GM18519 (cell line): ENCODE data around the gene ZBED4.
"Not testable (repeated sequence)": the region's sequence is repeated elsewhere in the genome, so short reads cannot be mapped to it uniquely, and the experiment has no call there.

Experiments used
- ATAC-seq: cut with Tn5 transposase; IDR thresholded peaks from one replicate; pipeline ENCODE4 v1.9.1; 2021; ENCODE audit warnings: mild to moderate bottlenecking, moderate library complexity; ENCODE audit not compliant: unreplicated experiment, low FRiP score

ZBED4 gene

DNA sequence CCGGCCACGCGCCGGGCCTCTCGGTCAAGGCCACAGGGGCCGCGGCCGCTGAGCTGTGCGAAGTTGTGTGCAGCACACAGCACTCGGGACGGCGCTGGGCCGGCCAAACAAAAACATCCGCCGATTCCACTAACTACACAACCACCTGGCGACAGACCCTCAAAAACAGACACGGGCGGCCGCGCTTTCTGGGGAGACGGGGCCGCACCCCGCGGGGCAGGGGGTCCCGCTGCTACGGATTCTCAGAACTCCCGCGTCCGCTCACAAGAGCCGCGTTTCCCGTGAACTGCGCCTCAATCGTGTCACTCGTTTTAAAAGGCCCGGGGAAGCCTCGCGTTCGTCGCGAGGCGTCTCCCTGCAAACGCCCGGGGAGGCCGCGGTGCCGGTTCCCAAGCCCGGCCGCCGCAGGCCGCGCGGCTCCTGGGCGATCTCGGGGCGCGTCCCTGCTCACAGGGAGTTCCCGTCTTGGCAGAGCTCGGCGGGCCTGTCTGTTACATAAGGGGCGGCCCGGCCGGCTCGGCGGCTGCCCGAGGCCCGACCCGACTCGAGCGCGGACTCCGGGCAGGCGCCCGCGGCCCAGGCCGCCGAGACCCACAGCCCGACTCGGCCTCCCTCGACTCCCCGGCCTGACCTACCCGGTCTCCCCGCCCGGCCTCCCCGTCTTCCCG lies 26.9 kb upstream of the ZBED4 start:
- ATAC-seq: no peak

DNA sequence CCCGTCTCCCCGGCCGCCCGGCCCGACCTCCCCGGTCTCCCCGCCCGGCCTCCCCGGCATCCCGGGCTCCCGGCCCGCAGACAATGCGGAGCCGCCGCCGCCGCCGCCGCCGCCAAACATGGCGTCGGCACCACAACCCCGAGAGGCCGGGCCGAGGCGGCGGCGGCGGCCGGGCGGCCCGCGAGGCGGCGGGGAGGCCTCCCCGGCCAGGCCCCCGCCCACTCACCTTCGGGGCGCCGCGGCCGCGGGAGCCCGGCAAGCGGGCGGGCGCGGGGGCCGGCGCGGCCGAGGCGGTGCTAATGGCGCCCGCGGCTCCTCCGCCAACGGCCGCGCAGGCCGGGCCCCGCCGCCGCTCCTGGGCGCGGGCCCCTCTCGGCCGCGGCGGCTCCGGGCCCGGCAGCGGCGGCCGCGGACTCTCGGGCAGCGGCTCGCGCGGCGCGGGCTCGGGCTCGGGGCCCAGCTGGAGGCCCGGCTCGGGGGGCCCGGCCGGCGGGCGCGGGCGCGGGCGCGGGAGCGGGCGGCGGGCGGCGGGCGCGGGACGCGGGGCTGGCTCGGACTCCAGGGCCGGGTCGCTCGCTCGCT lies 26.3 kb upstream of the ZBED4 start:
- ATAC-seq: no peak

DNA sequence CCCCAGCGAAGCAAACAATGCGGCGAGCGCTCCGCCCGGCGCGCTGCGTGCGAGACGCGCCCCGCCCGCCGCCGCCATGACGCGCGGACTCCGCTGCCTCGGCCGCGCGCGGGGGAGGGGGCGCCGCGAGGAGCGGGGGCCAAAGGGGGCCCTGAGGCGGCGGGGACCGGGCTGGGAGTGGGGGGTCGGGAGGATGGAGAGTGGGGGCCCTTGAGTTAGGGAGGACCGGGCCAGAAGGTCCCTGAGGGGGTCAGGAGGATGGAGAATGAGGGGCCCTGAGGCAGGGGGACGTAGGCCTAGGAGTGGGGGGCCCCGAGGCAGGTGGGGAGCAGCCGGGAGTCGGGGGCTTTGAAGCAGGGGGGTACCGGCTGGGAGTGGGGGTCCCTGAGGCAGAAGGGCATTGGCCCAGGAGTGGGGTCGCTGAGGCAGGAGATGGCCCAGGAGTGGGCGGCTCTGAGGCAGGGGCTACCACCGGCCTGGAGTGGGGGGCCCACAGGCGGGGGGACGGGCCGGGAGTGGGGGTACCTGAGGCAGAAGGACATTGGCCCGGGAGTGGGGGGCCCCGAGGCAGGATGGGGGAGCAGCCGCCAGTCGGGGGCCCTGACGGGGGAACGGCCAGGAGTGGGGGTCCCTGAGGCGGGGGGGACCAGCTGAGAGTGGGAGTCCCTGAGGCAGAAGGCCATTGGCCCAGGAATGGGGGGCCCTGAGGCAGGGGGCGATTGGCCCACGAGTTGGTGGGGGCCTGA lies 25.6 kb upstream of the ZBED4 start, which contains the start of gene BRD1:
Gene BRD1, minus strand, starts transcription at position 21 of the 746 bp plus-strand sequence. CDS start 3,556 bp downstream, outside the sequence.
- ATAC-seq: no peak

GRCh38 chr22:49828599-49828965 lies 25.1 kb upstream of the ZBED4 start:
- no peak for ATAC-seq

DNA sequence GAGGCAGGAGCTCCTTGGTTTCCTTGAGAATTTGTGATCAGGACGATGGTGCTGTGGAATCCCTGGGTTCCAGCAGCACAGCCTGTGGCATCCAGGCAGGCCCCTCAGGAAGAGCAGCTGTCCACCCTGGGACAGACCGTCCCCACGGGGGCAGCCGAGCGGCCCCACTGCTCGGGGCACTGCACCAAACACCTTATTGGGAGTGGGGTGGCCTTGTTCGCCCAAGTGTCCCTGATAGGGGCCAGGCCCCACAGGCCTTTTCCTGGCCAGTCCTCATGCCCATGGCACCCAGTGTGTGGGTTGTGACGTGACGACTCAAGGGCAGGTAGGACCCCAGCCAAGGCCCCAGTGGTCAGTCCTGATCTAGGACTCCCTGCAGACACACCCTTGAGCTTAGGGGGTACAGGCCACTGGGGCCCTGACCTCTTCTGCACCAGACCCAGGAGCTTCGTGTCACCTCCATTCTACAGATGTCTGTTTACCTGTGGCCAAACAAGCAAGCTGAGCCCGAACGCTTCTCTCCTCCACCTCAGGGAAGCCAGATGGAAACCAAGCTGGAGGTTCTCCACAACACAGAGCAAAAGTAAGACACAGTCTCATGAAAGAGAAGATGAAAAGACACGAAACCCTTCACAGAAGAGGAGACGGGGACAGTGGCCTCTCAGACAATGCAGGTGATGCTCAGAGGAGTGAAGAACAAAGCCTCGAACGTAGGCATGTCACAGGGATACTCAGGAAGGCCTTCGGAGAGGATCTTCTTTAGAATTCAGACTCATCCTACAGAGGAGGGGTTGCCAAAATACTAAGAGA lies 24.4 kb upstream of the ZBED4 start:
- no peak for ATAC-seq

DNA sequence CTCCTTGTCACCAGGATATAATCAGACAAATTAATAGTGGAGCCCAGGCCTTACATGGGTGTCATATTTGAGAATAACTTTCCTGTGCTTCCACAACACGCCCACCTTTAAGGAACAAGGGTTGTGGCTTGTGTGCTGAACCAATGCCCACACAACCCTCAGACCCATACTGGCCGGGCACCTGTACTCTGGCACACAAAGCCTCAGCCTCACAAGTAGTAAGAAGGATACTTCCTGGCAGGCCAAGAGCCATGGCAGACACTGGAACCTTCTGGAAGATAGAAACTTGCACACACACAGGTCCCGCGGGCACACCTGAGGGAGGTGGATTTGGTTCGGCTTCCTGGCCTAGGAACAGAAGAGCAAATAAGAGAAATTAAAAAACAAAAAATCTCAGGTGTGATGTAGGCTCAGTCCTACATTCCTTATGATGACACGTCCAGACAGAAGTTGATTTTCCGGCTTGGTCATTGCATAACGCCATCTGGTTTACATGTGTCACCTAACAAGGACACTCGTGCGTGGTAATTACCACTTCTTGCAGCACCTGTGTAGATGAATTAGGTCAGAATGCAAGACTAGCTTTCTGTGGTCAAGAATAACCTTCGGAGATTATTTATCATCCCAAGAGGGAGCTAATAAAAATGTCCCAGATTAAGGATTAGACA lies 20.2 kb upstream of the ZBED4 start:
- no peak for ATAC-seq

DNA sequence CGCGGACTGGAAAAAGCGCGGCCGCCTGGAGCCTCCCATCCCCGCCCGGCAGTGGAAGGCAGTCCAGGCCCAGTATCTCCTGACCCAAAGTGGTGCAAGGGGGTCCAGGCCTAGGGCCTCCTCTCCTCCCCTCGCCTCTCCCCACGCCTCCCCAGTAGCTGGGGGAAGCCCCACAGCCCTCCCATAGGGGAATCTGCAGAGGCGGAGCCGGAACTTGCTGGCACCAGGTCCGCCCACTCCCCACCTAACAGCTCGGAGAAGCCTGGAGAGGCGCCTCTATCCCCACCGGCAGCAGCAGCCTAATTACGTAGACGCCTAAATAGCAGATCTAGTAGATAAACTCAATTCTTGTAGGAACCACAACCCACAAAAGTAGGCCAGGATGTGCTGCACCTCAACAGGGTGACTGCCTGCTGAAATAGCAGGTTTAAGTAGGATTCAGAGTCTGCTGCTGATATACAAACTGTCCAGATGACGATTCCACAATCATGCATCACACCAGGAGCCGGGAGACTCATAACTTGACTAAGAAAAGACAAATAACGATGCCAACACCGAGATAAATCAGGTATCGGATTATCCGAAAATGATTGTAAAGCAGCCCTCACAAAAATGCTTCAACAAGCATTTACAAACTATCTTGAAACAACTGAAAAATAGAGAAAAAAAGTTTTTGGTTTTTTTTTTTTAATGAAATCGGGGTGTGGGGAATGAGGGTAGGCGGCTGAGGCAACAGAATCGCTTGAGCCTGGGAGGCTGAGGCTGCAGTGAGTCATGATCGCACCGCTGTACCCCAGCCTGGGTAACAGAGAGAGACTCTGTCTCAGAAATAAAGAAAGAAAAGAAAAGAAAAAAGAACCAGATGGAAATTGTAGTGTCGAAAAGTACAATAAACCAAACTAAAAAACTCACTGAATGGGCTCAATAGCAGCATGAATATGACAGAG lies 14.6 kb upstream of the ZBED4 start:
- ATAC-seq: no peak

DNA sequence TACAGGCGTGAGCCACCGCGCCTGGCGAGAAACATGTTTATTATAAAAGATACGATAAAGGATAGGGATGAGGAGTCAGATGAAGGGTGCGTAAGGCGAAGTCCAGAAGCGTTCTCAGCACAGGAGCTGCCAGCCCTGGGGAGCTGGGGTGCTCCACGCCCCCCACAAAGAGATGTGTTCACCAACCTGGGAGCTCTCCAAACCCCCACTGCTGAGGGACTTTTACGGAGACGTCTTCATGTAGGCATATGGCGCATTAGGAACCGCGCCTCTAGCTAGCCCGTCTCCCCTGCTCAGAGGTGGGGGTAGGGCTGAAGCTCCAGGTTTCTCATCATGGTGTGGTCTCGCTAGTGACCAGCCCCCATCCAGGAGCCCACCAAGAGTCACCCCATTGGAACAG lies 8.4 kb upstream of the ZBED4 start:
- ATAC-seq: no peak

DNA sequence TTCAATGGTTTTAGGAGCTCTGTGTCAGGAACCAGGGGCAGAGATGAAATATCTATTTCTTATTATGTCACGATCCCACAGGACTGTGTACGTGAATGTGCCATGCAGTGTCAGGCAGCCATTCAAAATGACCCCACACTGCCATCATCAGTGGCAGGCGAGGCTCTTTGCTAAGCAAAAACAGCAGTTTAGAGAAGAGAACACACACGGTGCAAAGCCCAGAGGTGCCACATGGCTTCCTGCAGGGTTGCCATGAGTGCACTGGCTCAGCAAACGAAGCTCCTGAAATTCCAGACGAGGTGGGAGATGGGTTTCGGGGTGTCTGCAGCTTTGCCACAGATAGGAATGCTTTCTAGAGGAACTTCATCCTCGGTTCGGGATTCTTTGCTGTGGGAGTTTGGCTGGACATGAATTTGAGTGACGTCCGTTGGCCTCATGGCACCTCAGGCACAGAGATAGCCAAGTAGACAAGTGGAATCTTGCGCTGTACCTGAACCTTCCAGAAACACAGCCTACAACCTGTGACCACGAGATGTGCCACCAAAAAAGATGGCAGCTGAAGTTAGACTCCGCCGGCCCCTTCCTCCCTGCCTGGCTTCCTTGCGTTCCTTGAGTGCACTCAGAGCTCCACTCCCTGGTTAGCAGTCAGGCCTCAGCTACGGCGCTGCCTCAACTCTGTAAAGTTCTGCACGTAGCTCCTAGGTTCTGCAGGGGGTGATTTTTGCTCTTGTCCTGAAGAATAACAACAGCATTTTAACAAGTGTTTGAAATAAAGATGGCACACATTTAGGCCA lies 7.8 kb upstream of the ZBED4 start:
- no peak for ATAC-seq

DNA sequence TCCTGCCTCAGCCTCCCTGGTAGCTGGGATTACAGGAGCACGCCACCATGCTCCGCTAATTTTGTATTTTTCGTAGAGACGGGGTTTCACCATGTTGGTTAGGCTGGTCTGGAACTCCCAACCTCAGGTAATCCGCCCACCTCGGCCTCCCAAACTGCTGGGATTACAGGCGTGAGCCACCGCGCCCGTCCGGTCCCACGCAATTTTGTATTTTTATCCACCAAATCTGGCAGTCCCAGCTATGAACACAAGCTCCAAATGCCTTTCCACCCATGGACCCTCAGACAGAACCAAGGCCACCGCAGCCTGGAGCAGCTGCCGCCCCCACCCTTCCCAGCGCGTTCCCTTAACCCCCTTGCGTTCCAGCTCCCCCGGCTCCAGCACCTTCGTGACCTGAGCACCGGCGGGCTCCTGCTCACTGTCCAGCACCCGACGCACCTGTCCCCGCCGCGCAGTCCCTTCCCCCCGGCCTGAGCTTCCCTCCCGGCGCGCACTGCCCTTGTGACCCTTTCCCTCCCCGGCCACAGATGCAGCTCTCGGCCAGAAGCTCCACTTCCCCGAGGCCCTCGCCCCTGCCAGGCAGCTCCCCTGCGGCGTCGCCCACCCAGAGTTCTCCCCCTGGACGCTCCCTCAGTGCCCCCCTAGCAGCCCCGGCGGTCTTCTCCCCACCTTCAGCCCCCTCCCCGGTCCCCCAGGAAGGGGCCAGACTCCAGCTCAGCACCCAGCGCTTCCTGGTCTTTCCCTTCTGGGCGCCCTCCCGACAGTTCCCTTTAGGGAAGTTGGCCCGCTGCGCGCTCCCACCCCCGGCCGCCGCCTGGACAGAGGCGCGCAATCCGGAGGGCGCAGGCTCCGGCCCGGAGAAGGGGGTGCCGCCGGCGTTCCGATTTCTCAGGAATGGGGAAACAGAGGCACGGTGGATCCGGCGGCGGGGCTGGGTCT lies 5.6 kb upstream of the ZBED4 start:
- no peak for ATAC-seq

DNA sequence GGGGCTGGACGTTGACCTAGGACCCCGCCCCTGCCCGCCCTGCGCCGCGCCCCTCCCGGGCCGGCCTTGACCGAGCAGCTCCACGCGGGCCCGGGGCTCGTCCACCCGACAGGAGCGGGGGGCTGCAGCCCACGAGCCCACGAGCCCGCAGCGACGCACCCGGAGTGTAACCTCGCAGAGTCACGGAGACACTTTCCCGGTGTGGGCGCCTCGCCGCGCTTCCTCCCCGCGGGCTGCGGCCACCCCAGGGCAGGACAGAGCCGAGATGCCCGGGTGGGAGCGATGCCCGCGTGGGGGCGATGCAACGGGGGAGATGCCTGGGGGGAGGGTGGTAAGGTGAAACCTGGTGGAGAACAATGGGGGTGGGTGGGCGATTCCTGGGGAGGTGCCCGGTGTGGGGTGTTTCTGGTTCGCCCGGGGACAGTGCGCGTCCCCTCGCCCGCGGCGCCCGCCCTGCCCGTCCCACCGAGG lies 4.9 kb upstream of the ZBED4 start:
- ATAC-seq: no peak

GRCh38 chr22:49849161-49850020 lies 4.3 kb upstream of the ZBED4 start:
- no peak for ATAC-seq

GRCh38 chr22:49850021-49850911 lies 3.4 kb upstream of the ZBED4 start:
- no peak for ATAC-seq

- no peak for ATAC-seq
Measured at GRCh38 chr22:49850959-49851802, 2.5 kb upstream of the ZBED4 start.

GRCh38 chr22:49852568-49852897 lies 1.1 kb upstream of the ZBED4 start:
- not testable (repeated sequence) for ATAC-seq
